ENCODE results near the gene PROSER2.

The PROSER2 gene

DNA sequence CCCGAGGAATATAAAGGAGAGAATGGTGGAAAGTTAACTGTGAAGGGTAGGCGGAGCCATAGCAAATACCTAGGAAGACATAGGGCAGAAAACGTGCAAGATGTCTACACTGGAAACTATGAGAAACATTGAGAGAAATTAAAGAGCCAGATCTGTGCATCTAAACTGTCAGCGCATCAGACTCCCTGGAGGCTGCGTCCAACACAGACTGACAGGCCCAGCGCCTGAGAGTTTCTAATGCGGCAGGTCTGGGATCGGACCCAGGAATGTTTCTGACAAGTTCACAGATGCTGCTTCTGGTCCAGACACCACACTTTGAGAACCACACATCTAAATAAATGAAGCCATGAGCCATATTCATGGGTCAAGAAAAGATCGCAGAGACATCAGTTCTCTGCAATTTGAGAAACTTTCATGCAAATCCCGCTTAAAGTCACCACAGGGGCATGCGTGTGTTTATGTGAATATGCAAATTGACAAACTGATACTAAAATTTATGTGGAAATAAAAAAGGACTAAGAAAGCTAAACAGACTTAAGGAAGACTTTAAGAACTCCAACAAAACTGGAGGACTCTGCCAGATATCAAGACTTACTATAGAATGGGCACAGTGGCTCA is 38.8 kb downstream of the PROSER2 start:
- no peak overlapping the region for H3K27ac ChIP-seq
- no peak for DNase-seq (ENCODE audit: low read depth, low spot score)

DNA sequence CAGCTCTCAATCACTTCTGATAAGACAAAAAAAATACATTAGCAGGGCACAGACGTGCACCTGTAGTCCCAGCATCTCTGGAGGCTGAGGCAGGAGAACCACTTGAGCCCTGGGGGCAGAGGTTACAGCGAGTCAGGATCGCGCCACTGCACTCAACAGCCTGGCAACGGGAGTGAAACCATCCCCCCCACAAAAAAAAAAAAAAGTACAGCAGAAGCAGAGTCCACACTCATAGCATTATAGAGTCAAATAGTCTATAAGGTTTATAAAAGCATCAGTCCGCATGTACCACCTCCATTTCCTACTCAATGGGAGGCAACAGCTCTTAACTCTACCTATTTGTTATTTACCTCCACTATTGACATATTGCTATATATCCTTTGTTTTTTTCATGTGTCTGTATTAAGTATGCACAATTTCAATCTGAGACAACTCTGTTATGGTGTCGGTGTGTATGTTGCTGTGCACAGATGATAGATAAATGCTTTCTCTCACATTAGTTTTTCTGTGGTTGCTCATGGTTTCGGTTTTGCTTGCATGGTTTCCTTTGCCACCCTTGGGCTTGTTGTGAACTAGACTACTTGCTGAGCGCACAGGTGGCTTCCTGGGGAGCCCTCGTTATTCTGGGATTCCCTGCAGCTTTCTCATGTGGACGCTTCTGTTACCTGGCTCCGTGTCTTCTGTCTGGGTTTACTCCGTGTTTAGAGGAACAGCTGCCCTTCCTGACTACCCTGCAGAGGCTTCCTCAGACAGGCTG is 40.4 kb downstream of the PROSER2 start:
- no peak for DNase-seq (ENCODE audit: low read depth, low spot score)
- no peak overlapping the region for H3K27ac ChIP-seq

DNA sequence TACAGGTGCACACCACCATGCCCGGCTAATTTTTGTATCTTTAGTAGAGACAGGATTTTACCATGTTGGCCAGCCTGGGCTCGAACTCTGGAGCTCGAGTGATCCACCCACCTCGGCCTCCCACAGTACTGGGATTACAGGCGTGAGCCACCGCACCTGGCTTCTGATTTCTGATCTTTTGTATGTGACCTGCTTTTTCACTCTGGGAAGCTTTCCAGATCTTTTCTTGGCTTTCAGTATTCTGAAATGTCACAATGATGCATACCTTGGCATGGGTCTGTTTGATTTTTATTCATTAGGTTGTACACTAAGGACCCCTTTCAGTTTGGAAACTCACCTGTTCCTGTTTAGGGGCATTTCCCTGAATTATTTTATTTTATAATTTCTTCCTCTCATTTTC is 41.6 kb downstream of the PROSER2 start:
- DNase-seq (ENCODE audit: low read depth, low spot score), result no peak
- no peak overlapping the region for H3K27ac ChIP-seq

DNA sequence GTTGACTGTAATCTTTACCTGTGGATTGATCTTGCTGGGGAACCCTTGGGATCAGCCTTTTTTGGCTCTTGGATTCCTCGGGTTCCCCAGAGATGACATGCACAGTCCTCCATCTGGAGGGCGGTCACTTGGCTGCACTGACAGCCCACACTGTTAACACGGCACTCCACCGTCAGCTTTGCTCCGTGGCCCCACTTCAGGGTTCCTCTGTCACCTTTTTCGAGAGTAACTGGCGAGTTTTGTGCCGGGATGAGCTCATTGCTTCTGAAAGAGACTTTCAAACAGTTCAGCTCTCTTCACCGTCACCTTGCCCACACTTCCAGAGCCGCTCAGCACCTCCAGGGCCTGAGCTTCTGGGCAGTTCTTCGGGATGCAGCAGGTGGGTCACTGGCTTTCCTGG is 42.4 kb downstream of the PROSER2 start:
- DNase-seq (ENCODE audit: low read depth, low spot score), result no peak
- H3K27ac ChIP-seq, result no peak overlapping the region

DNA sequence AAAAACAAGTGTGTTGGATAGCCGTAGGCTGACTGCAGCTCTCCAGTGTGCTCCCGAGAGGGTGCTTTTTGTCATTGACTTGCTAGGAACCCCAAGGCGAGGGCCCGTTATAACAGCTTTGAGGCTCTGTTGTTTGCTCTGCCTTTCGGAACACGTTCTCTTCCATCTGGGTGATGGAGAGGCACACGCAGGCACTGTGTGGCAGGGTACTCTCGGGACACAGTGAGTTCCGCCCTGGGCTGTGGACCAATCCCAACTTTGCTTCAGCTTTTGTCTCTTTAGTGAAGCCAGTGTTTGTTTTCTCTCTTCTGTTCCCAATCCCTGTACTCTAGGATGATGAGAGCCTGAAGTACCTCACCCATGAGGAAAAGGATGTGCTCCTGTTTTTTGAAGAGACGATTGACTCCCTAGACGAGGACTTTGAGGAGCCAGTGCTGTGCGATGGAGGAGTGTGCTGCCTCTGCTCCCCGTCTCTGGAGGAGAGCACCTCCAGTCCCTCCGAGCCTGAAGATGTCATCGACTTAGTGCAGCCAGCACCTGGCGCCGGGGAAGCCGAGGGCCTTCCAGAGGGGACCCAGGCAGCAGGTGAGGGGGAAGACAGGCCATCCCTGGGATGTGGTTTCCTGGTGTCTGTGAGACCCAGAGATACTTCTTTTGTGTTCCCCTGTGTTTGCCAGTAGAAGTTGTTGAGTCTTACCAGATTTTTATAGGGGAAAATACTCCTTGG is 43.2 kb downstream of the PROSER2 start:
- DNase-seq (ENCODE audit: low read depth, low spot score), result no peak
- peak overlapping the region; percentile 22 for H3K27ac ChIP-seq

DNA sequence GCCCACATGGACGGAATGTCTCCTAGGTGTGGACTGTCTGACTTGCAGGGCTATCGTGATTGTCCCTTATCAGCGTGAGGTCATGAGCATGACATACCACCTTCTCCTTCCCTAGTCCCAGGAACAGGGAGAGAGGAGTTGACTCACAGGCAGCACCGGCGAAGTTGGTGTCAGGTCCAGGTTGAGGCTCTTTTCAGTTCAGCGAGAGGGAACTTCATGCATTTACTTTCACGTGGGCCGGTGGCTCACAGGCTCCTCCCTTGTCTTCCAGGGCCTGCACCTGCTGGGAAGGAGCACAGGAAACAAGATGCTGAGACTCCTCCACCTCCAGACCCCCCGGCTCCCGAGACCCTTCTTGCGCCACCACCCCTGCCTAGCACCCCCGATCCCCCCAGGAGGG is 46.1 kb downstream of the PROSER2 start:
- no peak overlapping the region for H3K27ac ChIP-seq
- DNase-seq (ENCODE audit: low read depth, low spot score), result no peak

DNA sequence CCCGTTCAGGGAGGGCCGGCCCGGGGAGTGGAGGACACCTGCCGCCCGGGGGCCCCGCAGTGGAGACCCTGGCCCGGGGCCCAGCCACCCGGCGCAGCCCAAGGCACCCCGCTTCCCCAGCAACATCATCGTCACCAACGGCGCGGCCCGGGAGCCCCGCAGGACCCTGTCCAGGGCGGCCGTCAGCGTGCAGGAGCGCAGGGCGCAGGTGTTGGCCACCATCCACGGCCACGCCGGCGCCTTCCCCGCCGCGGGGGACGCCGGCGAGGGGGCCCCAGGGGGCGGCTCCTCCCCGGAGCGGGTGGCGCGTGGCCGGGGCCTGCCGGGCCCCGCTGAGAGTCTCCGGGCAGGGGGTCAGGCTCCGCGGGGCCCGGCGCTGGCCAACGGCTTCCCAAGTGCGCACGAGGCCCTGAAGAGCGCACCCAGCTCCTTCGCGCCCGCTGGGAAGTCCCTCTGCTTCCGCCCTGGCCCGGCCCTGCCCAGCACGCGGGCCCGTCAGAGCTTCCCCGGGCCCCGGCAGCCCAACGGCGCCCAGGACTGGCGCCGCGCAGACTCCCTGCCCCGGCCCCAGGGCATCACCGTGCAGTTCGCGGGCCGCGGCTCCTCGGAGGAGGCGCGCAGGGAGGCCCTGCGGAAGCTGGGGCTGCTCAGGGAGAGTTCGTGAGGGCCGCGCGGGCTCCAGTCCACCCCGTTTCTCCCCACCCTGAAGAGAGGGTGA is 46.7 kb downstream of the PROSER2 start:
- DNase-seq (ENCODE audit: low read depth, low spot score), result no peak
- peak overlapping the region; percentile 97 for H3K27ac ChIP-seq

DNA sequence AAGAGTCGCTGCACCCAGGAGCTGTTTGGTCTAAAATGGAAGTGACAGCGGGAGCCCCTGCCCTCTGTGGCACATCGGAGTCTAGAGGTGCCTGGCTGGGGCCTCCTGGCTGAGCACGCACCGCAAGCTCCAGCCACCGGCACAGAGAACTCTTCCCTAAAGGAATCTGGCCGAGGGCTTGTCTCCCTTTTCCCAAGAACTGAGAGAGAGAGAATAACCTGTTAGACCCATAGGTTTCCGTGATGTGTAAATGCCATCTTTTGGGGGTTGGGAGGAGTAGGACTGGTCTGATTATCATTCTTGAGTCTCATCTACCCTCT is 47.3 kb downstream of the PROSER2 start:
- DNase-seq (ENCODE audit: low read depth, low spot score), result no peak
- peak overlapping the region; percentile 97 for H3K27ac ChIP-seq

DNA sequence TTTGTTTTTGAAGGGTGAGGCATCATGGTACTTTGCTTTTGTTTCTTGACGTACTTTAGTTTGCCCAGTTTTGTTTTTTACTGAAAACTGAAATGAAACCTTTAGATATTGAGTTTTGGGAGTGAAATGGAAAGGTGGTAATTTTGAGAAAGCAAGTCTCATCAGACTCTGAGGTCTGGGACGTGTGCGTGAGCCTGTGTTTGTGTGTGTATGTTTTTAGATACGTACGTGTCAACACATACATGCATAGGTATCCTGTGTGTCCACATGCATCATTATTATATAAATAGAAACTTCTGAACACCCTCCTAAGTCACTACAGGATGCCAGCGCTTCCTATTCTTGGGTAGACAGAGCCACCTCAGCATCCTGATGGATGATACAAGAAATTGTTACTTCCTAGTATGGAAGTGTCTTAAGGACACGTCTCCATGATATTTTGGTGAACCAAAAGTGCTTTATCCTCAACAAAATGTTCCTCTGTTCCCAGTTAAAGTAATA is 47.8 kb downstream of the PROSER2 start:
- H3K27ac ChIP-seq, result peak overlapping the region; percentile 97
- DNase-seq (ENCODE audit: low read depth, low spot score), result no peak

DNA sequence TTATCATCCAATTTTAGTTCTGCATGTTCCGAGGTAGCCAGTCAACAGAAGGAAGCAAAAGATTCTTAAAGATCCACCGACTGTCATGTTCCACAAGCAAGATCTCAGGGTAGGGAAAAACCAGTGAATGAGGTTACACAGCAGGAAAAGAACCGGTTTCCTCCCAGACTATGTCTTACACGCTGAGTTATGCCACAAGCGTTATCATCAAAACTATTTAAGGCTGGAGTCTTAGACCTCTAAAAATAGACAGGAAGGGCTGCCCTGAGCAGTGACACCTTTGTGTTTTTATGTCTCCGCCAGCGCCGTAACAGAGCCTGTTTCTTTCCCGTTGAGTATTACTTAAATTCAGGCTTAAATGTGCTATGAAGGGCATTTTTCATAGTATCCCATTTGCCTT is 48.3 kb downstream of the PROSER2 start:
- DNase-seq (ENCODE audit: low read depth, low spot score), result no peak
- H3K27ac ChIP-seq, result peak overlapping the region; percentile 97

DNA sequence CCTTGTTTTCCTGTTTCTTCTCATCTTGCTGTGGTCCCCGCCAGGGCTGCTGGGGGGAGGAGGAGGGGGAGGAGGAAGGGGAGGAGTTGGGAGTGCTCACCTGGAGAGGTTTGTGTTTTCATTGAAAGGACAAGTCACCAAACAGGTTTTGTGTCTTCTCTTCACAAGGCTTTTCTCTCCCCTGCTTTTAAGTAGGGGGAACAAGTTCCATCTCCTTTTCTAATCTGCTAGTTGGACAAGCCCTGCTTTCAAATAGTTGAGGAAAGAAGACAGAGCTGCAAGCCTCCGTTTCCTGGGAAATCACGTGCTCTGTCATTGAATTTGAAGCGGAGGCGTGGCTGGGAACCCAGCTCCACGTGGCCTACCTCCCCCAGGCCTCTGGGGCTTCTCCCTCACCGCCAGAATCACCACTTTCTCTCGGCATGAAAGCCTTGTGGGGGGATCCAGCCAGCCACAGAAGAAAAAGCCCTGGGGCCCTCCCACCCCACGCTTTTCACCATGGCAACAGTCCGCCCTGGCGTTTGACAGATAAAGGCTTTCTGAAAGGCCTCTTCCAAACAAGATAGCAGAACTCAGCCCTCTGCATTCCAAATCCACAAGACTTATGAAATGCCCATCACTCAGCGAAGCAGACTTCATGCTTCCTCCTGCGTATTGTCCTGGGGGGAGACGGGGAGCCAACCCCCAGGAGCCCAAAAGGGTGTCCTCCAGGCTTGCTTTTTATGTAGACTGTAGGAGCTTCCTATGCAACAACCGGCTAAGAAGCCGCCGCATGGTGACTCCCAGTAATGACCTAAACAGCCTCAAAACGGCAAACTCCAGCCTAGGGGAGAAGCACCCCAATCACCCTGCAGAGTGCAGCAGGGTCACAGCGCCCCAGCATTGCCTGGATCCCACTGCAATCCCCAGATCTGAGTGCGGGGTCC is 51.7 kb downstream of the PROSER2 start:
- H3K27ac ChIP-seq, result peak overlapping the region; percentile 97
- DNase-seq (ENCODE audit: low read depth, low spot score), result peak; percentile 68

DNA sequence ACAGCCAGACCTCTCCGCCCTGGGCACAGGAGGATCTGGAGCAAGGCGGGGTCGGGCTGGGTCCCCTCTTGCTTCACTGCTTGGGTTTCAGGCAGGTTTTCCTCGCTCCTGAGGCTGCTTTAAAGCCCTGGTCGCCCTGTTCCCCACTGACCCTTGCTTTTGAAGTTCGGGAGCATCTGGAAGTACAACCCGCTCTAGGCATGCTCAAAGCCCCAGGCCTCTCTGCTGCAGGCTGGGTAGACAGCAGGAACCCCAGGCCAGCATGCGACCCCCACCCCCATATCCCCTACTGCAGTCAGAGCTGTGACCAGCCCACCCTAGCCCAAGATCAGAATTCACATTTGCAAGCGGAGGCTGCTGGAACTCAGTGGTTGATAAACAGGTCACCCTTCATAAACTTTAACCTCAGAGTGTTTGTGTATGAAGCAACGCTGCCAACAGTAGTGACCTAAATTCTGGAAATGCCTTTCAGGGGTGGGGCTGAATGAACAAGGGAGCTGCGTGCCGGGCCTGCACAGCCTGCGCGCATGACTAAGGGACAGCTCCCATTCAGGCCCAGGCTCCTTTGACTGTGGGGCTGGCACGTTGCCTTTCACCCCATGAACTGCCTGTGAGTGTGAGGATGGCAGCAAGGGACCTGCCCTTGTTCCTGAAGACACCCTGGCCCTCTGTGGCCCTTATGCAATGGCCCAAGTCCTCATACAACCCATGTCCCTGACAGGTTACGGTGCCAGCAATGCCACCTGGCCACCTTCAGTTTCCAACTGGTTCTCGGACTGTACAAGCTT is 52.5 kb downstream of the PROSER2 start:
- H3K27ac ChIP-seq, result peak overlapping the region; percentile 97
- DNase-seq (ENCODE audit: low read depth, low spot score), result peak; percentile 89

DNA sequence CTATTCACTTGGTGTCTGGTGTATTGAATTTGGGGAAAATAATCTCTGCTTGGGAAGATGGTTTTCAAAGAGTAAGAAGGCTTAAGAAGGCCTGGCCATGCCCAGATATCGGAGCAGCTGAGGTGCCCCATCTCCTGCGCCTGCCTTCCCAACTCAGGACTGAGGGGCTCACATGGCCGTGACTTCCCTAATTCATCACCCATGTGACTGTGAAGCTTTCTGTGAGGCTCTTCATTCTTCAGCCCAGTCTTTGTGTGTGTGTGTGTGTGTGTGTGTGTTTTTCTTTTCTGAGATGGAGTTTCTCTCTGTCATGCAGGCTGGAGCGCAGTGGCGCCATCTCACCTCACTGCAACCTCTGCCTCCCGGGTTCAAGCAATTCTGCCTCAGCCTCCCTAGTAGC is 53.2 kb downstream of the PROSER2 start:
- DNase-seq (ENCODE audit: low read depth, low spot score), result no peak
- peak overlapping the region; percentile 97 for H3K27ac ChIP-seq

DNA sequence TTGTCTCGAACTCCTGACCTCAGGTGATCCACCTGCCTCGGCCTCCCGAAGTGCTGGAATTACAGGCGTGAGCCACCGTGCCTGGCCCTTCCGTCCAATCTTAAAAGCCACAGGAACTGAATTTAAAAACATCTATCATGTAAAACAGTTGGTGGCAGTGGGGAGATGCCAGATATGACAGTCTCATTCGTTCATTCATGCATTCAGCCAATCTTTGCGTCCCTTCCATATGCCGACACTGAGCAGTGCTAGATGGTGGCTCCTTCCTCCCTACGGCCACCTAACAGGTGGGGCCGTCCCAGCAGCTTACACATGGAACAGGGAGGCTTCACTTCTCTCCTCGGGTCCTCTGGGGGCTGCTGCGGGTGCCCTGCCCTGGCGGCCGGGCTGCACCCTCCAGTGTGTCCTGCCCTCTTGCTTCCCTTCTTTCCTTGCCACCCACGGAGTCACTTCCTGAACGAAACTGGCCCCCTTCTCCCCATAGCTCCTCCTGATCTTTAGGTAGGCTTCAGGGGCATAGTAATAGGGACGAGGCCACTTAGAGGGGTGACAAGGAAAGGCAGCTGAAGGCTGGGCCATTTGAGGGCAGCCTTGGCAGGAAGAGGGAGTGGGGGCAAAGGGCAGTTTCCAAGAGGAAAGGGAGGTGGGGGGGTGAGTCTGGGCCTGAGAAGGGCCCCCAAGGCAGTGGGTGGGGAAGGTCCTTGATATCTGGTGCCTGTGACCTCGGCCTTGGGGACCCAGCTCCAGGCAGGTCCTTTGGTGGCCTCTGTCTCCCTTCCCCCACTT is 53.8 kb downstream of the PROSER2 start:
- no peak for DNase-seq (ENCODE audit: low read depth, low spot score)
- peak overlapping the region; percentile 97 for H3K27ac ChIP-seq

DNA sequence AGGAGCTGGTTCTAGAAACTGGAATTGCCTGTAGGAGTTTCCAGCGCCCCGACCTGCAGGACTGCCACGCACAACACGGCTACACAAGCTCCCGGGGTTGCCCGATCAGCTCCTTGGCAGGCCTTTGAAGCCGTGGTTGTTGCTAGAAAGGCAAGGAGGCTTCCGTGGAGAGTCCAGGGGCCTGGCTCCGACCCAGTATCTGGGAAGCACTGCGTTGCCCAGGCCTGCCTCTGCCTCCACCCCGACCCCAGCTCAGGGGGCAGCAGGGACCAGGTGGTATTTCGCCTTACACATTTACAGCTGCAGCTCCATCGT is 54.4 kb downstream of the PROSER2 start:
- no peak for DNase-seq (ENCODE audit: low read depth, low spot score)
- H3K27ac ChIP-seq, result no peak overlapping the region

DNA sequence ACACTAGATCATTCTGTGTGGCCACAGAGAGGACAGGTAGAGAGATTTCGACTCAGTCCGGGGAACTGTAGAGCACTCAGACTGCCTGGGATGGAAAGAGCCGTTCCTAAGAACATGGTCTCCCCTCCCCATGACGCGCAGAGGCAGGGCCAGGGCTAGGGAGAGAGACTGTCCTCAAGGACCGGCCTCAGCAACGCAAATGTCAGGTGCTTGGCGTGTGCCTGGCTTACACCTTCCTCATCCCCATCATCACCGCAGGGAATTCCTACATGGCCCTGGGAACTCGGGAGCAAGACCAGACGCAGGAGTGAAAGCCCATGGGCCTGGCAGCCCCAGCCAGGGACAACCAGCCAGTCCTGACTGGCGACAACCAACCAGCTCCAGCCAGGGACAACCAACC is 55.6 kb downstream of the PROSER2 start:
- H3K27ac ChIP-seq, result peak overlapping the region; percentile 19
- DNase-seq (ENCODE audit: low read depth, low spot score), result no peak

DNA sequence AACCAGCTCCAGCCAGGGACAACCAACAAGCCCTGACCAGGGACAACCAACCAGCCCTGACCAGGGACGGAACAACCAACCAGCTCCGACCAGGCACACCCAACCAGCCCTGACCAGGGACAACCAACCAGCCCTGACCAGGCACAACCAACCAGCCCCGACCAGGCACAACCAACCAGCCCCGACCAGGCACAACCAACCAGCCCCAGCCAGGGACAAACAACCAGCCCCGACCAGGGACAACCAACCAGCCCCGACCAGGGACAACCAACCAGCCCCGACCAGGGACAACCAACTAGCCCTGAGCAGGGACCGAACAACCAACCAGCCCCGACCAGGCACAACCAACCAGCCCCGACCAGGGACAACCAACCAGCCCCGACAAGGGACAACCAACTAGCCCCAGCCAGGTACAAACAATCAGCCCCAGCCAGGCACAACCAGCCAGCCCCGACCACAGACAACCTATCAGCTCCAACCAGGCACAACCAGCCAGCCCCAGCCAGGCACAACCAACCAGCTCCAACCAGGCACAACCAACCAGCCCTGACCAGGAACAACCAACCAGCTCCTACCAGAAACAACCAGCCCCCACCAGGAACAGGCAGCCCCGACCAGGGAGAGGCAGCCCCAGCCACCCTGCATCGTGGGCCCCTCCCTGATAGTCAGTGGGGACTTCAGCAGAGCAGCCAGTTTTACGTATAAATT is 56.4 kb downstream of the PROSER2 start:
- H3K27ac ChIP-seq, result no peak overlapping the region
- no peak for DNase-seq (ENCODE audit: low read depth, low spot score)
